OCI-LY3 (cell line): ENCODE measurements around the gene KDELR3.

ENCODE experiments used
- EZH2phosphoT487 ChIP-seq: fragments of 200-600 bp; shearing (Covaris generic); IDR thresholded peaks from 2 replicates; pipeline ENCODE4 v1.6.1; 2018; ENCODE audit warnings: antibody characterized with exemption, mixed run types, low read depth
- TF ChIP-seq, protein P1 (sequence below): fragments of 200-600, 300-600 bp; sonication (generic); IDR thresholded peaks from 2 replicates; pipeline ENCODE4 v1.5.1; 2014; ENCODE audit warnings: antibody characterized with exemption, low read length, low read depth

- TF ChIP-seq, protein P1, sequence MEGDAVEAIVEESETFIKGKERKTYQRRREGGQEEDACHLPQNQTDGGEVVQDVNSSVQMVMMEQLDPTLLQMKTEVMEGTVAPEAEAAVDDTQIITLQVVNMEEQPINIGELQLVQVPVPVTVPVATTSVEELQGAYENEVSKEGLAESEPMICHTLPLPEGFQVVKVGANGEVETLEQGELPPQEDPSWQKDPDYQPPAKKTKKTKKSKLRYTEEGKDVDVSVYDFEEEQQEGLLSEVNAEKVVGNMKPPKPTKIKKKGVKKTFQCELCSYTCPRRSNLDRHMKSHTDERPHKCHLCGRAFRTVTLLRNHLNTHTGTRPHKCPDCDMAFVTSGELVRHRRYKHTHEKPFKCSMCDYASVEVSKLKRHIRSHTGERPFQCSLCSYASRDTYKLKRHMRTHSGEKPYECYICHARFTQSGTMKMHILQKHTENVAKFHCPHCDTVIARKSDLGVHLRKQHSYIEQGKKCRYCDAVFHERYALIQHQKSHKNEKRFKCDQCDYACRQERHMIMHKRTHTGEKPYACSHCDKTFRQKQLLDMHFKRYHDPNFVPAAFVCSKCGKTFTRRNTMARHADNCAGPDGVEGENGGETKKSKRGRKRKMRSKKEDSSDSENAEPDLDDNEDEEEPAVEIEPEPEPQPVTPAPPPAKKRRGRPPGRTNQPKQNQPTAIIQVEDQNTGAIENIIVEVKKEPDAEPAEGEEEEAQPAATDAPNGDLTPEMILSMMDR: no peak
- no peak for TF ChIP-seq EZH2phosphoT487
These were observed 48.1 kb upstream of the KDELR3 start for GRCh38 chr22:38419858-38420160.
